ENCODE data around the gene VEGFA.

The VEGFA gene

DNA sequence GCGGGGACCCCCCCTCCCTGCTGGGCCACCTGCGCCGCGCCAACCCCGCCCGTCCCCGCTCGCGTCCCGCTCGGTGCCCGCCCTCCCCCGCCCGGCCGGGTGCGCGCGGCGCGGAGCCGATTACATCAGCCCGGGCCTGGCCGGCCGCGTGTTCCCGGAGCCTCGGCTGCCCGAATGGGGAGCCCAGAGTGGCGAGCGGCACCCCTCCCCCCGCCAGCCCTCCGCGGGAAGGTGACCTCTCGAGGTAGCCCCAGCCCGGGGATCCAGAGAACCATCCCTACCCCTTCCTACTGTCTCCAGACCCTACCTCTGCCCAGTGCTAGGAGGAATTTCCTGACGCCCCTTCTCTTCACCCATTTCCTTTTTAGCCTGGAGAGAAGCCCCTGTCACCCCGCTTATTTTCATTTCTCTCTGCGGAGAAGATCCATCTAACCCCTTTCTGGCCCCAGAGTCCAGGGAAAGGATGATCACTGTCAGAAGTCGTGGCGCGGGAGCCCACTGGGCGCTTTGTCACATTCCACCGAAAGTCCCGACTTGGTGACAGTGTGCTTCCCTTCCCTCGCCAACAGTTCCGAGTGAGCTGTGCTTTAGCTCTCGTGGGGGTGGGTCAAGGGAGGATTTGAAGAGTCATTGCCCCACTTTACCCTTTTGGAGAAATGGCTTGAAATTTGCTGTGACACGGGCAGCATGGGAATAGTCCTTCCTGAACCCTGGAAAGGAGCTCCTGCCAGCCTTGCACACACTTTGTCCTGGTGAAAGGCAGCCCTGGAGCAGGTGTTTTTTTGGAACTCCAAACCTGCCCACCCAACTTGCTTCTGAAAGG lies 2.1 kb downstream of the VEGFA start:
- Mint-ChIP-seq H3K27ac (peak overlapping the region; percentile 95), H3K9me3 (no peaks in the 10 kb centered on the region), H3K36me3 (peaks cover 72% of the 10 kb centered on the region), H3K4me1 (peaks cover 51% of the 10 kb centered on the region), H3K4me3 (peak overlapping the region; percentile 88)
- DNase-seq (ENCODE audit: low spot score in 2 of 2) (peak; percentile 57 to 86), ATAC-seq (peak; percentile 42)

DNA sequence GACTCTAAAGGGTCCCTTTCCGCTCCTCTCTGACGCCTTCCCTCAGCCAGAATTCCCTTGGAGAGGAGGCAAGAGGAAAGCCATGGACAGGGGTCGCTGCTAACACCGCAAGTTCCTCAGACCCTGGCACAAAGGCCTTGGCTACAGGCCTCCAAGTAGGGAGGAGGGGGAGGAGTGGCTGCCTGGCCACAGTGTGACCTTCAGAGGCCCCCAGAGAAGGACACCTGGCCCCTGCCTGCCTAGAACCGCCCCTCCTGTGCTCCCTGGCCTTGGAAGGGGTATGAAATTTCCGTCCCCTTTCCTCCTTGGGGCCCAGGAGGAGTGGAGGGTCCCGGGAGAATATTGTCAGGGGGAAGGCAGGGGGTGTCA lies 2.7 kb downstream of the VEGFA start:
- H3K9me3 Mint-ChIP-seq: no peaks in the 10 kb centered on the region
- peak overlapping the region; percentile 88 for H3K4me3 Mint-ChIP-seq
- H3K4me1 Mint-ChIP-seq: peaks cover 51% of the 10 kb centered on the region
- ATAC-seq (no peak), DNase-seq (ENCODE audit: low spot score in 2 of 2) (no peak)
- H3K27ac Mint-ChIP-seq: peak overlapping the region; percentile 95
- H3K36me3 Mint-ChIP-seq: peaks cover 78% of the 10 kb centered on the region

DNA sequence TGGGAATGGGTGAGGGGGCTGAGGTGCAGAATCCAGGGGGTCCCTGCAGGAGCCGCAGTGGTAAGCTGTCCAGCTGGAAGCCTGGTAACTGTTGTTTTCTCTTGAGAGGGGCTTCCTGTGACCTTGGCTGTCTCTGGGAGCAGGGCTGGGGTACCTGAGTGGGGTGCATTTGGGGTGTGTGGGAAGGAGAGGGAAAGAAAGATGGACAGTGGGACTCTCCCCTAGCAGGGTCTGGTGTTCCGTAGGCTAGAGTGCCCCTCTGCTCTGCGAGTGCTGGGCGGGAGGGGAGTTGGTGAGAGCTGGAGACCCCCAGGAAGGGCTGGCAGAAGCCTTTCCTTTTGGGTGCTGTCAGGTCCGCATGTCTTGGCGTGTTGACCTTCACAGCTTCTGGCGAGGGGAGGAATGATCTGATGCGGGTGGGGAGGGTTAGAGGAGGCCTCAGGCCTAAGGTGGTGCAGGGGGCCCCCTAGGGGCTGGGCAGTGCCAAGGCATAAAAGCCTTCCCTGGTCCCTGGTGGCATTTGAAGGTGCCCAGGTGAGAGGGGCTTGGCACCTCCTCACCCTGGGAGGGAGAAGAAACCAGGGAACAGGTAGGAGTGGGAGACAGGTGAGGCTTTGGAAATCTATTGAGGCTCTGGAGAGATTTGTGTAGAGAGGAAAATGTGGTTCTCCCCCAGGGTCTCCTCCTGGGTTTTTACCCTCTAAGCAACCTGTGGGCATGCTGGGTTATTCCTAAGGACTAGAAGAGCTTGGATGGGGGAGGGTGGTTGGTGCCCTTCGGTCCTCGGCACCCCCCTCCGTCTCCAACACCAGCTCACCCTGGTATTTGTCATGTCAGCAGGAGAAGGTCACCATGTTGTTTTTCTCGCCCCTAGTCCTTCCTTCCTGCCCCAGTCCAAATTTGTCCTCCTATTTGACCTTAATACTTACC lies 3.3 kb downstream of the VEGFA start:
- peak overlapping the region; percentile 88 for H3K4me3 Mint-ChIP-seq
- peaks cover 84% of the 10 kb centered on the region for H3K36me3 Mint-ChIP-seq
- no peaks in the 10 kb centered on the region for H3K9me3 Mint-ChIP-seq
- peak overlapping the region; percentile 95 for H3K27ac Mint-ChIP-seq
- peak; percentile 38 to 78 for DNase-seq (ENCODE audit: low spot score in 2 of 2)
- ATAC-seq: peak; percentile 35
- peaks cover 51% of the 10 kb centered on the region for H3K4me1 Mint-ChIP-seq

DNA sequence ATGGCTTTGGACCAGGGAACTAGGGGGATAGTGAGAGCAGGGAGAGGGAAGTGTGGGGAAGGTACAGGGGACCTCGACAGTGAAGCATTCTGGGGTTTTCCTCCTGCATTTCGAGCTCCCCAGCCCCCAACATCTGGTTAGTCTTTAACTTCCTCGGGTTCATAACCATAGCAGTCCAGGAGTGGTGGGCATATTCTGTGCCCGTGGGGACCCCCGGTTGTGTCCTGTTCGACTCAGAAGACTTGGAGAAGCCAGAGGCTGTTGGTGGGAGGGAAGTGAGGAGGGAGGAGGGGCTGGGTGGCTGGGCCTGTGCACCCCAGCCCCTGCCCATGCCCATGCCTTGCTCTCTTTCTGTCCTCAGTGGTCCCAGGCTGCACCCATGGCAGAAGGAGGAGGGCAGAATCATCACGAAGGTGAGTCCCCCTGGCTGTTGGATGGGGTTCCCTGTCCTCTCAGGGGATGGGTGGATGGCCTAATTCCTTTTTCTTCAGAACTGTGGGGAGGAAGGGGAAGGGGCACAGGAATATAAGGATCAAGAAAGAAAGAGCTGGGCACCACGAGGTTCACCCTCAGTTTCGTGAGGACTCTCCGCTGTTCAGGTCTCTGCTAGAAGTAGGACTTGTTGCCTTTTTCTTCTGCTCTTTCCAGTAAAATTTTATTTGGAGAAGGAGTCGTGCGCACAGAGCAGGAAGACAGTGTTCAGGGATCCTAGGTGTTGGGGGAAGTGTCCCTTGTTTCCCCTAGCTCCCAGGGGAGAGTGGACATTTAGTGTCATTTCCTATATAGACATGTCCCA lies 4.2 kb downstream of the VEGFA start:
- DNase-seq (ENCODE audit: low spot score in 2 of 2) (no peak), ATAC-seq (no peak)
- no peak overlapping the region for H3K27ac Mint-ChIP-seq
- H3K9me3 Mint-ChIP-seq: no peaks in the 10 kb centered on the region
- peaks cover 92% of the 10 kb centered on the region for H3K36me3 Mint-ChIP-seq
- H3K4me1 Mint-ChIP-seq: peaks cover 53% of the 10 kb centered on the region
- peak overlapping the region; percentile 88 for H3K4me3 Mint-ChIP-seq

DNA sequence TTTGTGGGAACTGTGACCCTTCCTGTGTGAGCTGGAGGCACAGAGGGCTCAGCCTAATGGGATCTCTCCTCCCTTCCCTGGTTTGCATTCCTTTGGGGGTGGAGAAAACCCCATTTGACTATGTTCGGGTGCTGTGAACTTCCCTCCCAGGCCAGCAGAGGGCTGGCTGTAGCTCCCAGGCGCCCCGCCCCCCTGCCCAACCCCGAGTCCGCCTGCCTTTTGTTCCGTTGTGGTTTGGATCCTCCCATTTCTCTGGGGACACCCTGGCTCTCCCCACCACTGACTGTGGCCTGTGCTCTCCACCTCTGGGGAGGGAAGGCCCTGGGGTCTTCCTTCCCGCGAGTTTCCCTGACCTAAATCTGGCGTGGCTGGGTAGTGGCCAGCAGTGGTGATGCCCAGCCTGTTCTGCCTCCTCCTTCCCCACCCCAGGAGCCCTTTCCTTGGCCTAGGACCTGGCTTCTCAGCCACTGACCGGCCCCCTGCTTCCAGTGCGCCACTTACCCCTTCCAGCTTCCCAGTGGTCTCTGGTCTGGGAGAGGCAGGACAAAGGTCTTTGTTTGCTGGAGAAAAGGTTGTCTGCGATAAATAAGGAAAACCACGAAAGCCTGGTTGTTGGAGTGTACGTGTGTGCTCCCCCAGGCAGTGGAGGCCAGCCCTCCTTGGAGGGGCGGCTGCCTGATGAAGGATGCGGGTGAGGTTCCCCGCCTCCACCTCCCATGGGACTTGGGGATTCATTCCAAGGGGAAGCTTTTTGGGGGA lies 4.9 kb downstream of the VEGFA start:
- peak overlapping the region; percentile 88 for H3K4me3 Mint-ChIP-seq
- no peak overlapping the region for H3K27ac Mint-ChIP-seq
- peaks cover 50% of the 10 kb centered on the region for H3K4me1 Mint-ChIP-seq
- peaks cover 92% of the 10 kb centered on the region for H3K36me3 Mint-ChIP-seq
- DNase-seq (ENCODE audit: low spot score in 2 of 2) (peak; percentile 31 to 67), ATAC-seq (no peak)
- no peaks in the 10 kb centered on the region for H3K9me3 Mint-ChIP-seq

DNA sequence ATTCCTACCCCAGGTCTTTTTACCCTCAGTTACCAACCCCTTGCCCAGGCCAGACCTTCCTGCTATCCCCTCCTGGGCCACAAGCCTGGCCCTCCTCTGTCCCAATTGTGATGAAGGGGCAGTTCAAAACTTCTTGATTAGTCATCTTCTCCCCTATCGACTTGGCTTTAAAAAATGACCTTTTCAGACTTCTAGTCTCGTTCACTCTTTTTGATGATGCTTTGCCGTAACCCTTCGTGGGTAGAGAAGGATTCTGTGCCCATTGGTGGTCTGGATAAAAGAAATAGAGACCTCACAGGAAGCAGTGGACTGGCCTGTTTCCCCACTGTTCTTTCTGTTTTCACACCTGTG lies 5.5 kb downstream of the VEGFA start:
- Mint-ChIP-seq H3K36me3 (peaks cover 92% of the 10 kb centered on the region), H3K4me3 (peak overlapping the region; percentile 88), H3K4me1 (peaks cover 50% of the 10 kb centered on the region), H3K9me3 (no peaks in the 10 kb centered on the region), H3K27ac (no peak overlapping the region)
- ATAC-seq (no peak), DNase-seq (ENCODE audit: low spot score in 2 of 2) (no peak)

DNA sequence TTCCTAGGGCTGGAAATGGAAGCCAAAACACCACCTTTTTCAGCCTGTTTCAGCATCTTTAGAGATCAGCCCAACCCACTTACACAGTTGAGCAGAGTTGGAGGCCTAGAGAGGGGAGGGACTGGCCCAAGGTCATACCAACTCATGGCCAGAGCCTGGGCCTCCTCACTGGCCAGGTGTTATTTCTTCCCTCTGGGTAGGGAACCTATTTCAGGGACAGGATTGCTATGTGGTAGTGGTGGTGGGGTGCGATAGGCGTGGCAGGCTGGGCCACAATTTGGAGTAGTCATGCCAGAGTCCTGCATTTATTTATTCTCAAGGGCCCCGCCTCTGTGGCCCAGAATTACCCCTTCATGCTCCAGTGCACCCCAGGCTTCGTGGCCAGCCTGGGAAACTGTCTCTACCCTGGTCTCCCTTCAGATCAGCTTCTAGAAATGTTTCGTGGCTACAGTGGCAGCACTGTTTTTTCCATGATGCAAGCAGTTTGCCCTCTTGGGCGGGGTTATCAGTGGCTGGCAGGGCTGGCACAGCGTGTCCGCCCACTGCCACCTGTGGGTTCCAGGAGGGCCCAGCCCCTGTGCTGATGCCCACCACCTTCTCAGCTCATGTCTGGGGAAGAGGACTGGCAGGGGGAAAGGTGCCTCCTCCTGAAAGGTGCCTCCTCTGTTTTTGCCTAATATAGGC lies 6.2 kb downstream of the VEGFA start:
- Mint-ChIP-seq H3K9me3 (no peaks in the 10 kb centered on the region), H3K4me1 (peaks cover 50% of the 10 kb centered on the region), H3K27ac (no peak overlapping the region), H3K4me3 (no peak overlapping the region), H3K36me3 (peaks cover 95% of the 10 kb centered on the region)
- no peak for DNase-seq (ENCODE audit: low spot score in 2 of 2)
- no peak for ATAC-seq

DNA sequence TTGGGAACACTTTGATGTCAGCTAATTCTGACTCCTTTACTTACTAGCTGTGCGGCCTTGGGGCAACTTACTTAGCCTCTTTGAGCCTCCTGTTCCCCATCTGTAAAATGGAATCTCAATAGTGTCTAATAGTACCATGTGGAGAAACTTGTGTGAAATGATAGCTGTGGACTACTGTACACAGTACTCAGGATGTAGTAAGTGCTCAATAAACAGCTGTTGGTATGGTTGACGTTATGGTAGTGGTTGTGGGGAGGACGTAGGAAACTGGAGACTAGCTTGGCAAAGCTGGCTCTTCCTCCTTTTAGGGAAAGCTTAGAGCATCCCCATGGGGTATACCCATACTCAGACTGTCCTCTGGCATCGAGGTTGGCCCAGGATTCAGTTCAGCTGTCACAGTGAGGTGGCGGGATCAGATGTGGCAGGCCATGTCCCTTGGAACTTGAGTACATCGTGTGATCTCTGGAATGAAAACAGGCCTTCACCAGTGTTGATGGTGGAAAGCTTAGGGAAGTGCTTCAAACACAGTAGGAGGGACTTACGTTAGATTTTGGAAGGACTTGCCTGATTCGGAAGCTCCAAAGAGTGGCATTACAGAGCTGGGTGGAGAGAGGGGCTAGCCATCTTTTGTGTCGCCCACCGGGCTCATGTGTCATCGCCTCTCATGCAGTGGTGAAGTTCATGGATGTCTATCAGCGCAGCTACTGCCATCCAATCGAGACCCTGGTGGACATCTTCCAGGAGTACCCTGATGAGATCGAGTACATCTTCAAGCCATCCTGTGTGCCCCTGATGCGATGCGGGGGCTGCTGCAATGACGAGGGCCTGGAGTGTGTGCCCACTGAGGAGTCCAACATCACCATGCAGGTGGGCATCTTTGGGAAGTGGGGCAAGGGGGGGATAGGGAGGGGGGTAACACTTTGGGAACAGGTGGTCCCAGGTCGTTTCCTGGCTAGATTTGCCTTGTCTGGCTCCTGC lies 7.1 kb downstream of the VEGFA start:
- DNase-seq (ENCODE audit: low spot score in 2 of 2) (no peak), ATAC-seq (no peak)
- H3K4me3 Mint-ChIP-seq: no peak overlapping the region
- H3K36me3 Mint-ChIP-seq: peaks cover 98% of the 10 kb centered on the region
- no peaks in the 10 kb centered on the region for H3K9me3 Mint-ChIP-seq
- H3K4me1 Mint-ChIP-seq: peaks cover 48% of the 10 kb centered on the region
- no peak overlapping the region for H3K27ac Mint-ChIP-seq

DNA sequence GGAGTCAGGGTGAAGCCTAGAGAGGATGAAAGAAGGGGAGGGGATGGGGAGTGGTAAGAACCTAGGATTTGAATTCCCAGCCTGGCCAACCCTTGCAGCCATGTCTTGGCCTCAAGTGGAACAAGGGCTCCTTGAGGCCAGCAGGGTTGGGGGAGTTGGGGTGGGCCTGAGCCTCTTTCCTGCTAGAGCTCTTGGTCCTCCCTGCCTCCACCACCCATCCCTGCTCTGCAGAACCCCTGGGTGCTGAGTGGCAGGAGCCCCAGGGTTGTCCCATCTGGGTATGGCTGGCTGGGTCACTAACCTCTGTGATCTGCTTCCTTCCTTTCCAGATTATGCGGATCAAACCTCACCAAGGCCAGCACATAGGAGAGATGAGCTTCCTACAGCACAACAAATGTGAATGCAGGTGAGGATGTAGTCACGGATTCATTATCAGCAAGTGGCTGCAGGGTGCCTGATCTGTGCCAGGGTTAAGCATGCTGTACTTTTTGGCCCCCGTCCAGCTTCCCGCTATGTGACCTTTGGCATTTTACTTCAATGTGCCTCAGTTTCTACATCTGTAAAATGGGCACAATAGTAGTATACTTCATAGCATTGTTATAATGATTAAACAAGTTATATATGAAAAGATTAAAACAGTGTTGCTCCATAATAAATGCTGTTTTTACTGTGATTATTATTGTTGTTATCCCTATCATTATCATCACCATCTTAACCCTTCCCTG lies 8.3 kb downstream of the VEGFA start:
- H3K9me3 Mint-ChIP-seq: no peaks in the 10 kb centered on the region
- H3K4me3 Mint-ChIP-seq: no peak overlapping the region
- H3K27ac Mint-ChIP-seq: no peak overlapping the region
- no peak for ATAC-seq
- no peak for DNase-seq (ENCODE audit: low spot score in 2 of 2)
- peaks cover 39% of the 10 kb centered on the region for H3K4me1 Mint-ChIP-seq
- H3K36me3 Mint-ChIP-seq: peaks cover 98% of the 10 kb centered on the region

DNA sequence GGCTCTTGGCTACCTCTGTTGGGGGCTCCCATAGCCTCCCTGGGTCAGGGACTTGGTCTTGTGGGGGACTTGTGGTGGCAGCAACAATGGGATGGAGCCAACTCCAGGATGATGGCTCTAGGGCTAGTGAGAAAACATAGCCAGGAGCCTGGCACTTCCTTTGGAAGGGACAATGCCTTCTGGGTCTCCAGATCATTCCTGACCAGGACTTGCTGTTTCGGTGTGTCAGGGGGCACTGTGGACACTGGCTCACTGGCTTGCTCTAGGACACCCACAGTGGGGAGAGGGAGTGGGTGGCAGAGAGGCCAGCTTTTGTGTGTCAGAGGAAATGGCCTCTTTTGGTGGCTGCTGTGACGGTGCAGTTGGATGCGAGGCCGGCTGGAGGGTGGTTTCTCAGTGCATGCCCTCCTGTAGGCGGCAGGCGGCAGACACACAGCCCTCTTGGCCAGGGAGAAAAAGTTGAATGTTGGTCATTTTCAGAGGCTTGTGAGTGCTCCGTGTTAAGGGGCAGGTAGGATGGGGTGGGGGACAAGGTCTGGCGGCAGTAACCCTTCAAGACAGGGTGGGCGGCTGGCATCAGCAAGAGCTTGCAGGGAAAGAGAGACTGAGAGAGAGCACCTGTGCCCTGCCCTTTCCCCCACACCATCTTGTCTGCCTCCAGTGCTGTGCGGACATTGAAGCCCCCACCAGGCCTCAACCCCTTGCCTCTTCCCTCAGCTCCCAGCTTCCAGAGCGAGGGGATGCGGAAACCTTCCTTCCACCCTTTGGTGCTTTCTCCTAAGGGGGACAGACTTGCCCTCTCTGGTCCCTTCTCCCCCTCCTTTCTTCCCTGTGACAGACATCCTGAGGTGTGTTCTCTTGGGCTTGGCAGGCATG lies 9.2 kb downstream of the VEGFA start:
- no peak for ATAC-seq
- Mint-ChIP-seq H3K27ac (no peak overlapping the region), H3K9me3 (no peaks in the 10 kb centered on the region), H3K36me3 (peaks cover 98% of the 10 kb centered on the region), H3K4me1 (peaks cover 30% of the 10 kb centered on the region), H3K4me3 (no peak overlapping the region)
- no peak for DNase-seq (ENCODE audit: low spot score in 2 of 2)

DNA sequence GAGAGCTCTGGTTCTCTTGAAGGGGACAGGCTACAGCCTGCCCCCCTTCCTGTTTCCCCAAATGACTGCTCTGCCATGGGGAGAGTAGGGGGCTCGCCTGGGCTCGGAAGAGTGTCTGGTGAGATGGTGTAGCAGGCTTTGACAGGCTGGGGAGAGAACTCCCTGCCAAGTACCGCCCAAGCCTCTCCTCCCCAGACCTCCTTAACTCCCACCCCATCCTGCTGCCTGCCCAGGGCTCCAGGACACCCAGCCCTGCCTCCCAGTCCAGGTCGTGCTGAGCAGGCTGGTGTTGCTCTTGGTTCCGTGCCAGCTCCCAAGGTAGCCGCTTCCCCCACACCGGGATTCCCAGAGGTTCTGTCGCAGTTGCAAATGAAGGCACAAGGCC lies 9.8 kb downstream of the VEGFA start:
- peaks cover 98% of the 10 kb centered on the region for H3K36me3 Mint-ChIP-seq

DNA sequence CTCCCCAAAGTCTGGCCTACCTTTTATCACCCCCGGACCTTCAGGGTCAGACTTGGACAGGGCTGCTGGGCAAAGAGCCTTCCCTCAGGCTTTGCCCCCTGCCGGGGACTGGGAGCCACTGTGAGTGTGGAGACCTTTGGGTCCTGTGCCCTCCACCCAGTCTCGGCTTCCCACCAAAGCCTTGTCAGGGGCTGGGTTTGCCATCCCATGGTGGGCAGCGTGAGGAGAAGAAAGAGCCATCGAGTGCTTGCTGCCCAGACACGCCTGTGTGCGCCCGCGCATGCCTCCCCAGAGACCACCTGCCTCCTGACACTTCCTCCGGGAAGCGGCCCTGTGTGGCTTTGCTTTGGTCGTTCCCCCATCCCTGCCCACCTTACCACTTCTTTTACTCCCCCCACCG lies 10.3 kb downstream of the VEGFA start:
- Mint-ChIP-seq H3K4me1 (peaks cover 19% of the 10 kb centered on the region), H3K36me3 (peaks cover 98% of the 10 kb centered on the region), H3K27ac (no peak overlapping the region), H3K4me3 (no peak overlapping the region), H3K9me3 (no peaks in the 10 kb centered on the region)
- no peak for DNase-seq (ENCODE audit: low spot score in 2 of 2)
- no peak for ATAC-seq

More for the DNA sequence above, 9.8 kb downstream of the VEGFA start:
- no peaks in the 10 kb centered on the region for H3K9me3 Mint-ChIP-seq
- H3K27ac Mint-ChIP-seq: no peak overlapping the region
- no peak overlapping the region for H3K4me3 Mint-ChIP-seq
- ATAC-seq (no peak), DNase-seq (ENCODE audit: low spot score in 2 of 2) (no peak)
- H3K4me1 Mint-ChIP-seq: peaks cover 24% of the 10 kb centered on the region

Data from stimulated activated effector memory CD8-positive, alpha-beta T cell treated with anti-CD3 and anti-CD28 coated beads, Interleukin-12 subunit alpha, Interleukin-12 subunit beta, amount 100 ng/mL, for 72 hours (primary cell).